H1 (cell line): ENCODE results near the gene MACF1. TPM values are rescaled to one million over a fixed set of nuclear protein-coding genes. Genes with fewer than 3 reads are reported as not detected.

Source experiments
- KDM1A ChIP-seq: fragments of 200-600, 300-600 bp; sonication (generic); IDR thresholded peaks from 2 replicates; pipeline ENCODE4 v1.7.1; 2016; ENCODE audit warnings: mild to moderate bottlenecking, low read length, borderline replicate concordance
- TAF7 ChIP-seq: optimal IDR thresholded peaks from 2 replicates; pipeline ENCODE3; 2011; ENCODE audit warnings: low read depth, mild to moderate bottlenecking, inconsistent platforms, low read length, moderate library complexity, borderline replicate concordance
- ZNF274 ChIP-seq: IDR thresholded peaks from 2 replicates; pipeline ENCODE4 v1.7.0; 2012; ENCODE audit warnings: low read length, borderline replicate concordance; ENCODE audit errors: extremely low read depth
- polyA plus RNA-seq, 7 experiments: library from polyadenylated mRNA; depleted of rRNA in 3 of 7; stranded (reverse) in 5 of 7; unstranded in 2 of 7; fragments of >200 nt in 5 of 7; fragments of 200-250 nt in 2 of 7; gene quantifications; 1 replicate in 5 of 7; 2 replicates in 1 of 7; 4 replicates in 1 of 7; pipeline versions ENCODE4 v1.2.1 to v1.2.3, GENCODE V29; 2011 to 2013; ENCODE audit warnings: missing spikeins in 2 of 7, mixed read lengths in 2 of 7
- total RNA-seq: library from RNA; stranded (reverse); fragmentation: NEBNext Ultra II Directional; extraction: Animal tissue kit (Norgen Biotek cat#: 25700); gene quantifications from 2 replicates; pipeline ENCODE4 v1.2.1, GENCODE V29; 2021

MACF1 gene
- total and polyA plus RNA-seq, 2 of the 8 experiments (the other 6 are each of a cell fraction or from before 2014, with no cell fraction given), result 59.8 to 285 TPM

GRCh38 chr1:39500862-39501389 is 296.4 kb downstream of the MACF1 start (continued):
- no peak for TF ChIP-seq TAF7
- no peak for TF ChIP-seq KDM1A
- TF ChIP-seq ZNF274, result no peak
